ENCODE results near the gene LARP1.
"Not testable (repeated sequence)": the region's sequence is repeated elsewhere in the genome, so short reads cannot be mapped to it uniquely, and the experiment has no call there.

The LARP1 gene

GRCh38 chr5:154755361-154756008, at the start of gene LARP1:
LARP1 (plus strand) TSS chr5:154755377; CDS start chr5:154755758, 381 bp downstream.
- peak; percentile 36 for DNase-seq (ENCODE audit: low spot score)

GRCh38 chr5:154706416-154706815, 48.8 kb upstream of the LARP1 start:
- DNase-seq (ENCODE audit: low spot score) = no peak

DNA sequence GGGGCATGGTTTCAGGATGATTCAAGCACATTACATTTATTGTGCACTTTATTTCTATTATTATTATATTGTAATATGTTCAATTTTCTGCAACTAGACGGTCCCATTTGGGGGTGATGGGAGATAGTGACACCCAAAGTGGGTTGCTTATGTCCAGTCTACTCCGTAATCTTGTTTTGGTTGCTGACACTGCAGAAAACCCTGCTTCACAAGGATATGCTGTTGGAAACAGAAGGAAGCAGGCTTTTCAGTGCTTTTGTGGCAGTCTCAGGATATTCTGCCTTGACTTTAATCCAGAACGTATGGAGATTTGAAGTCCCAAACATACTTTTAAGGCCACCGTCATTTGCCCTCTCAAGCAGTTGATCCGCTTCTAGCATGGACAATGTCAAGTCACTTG, 47.5 kb upstream of the LARP1 start:
- no peak for DNase-seq (ENCODE audit: low spot score)

DNA sequence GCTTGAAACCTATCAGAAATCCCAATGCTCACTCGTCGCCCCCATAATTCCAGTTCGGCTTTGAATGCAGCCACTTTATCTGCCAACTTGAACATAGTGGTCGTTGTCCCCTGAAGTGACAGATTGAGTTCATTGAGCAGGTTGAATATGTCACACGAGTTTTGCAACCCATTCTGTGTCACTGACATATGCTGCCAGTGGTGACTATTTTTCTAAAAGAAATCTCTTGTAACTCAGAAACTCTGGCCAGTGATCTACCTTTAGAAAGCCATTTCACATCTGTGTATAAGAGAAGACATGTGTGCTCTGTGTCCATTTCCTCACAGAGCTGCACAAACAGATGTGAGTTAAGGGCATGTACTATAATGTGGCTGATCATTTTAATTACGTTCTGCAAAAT, 47.0 kb upstream of the LARP1 start:
- DNase-seq (ENCODE audit: low spot score) = no peak

DNA sequence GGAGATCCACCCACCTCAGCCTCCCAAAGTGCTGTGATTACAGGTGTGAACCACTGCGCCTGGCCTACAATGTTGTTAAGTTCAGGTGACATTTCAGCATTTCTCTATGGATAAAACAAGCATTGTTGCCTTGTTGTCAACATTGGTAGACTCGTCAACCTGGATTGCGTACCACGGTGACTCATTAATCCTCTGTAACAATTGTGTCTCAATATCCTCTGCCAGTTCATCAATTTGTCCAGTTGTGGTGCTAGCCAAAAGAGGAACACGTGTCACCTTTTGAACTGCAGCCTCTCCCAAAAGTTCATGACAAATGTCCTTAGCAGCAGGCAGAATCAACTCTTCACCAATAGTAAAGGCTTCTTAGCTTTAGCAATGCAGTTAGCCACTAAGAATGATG, 46.3 kb upstream of the LARP1 start:
- DNase-seq (ENCODE audit: low spot score) = no peak

DNA sequence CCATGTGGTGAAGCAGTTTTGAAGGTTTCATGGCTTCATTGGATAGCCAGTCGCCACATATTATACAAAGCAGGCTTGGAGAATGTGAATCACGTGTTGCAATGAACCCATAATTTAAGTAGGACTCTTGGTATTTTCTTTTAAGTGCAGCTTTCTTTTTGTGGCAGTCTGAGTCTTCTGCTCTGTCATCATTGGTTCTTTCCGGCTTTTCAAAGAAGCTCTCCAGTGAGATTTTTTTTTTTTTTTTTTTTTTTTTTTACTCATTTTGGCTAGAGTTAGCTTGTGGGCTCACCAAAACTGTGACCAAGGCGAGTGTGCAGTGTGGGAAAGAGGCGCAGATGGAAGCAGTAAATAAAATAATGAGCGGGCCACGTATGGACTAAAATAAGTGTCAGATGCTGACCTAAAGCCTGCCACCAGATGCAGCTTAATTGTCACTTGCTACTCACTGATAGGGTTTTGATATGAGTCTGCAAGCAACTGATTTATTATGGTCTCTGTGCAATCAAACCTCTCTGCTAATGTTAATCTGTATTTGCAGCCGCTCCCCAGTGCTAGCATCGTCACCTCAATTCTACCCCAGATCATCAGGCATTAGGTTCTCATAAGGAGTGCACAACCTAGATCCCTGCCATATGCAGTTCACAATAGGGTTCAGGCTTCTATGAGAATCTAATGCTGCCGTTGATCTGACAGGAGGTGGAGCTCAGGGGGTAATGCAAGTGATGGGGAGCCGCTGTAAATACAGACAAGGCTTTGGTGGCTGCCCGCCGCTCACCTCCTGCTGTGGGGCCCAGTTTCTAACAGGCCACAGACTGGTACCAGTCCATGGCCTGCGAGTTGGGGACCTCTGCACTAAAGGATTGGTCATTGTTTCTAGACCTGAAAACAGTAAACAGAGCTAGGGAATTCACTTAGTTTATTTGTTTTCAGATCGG, 45.5 kb upstream of the LARP1 start:
- DNase-seq (ENCODE audit: low spot score) = no peak

DNA sequence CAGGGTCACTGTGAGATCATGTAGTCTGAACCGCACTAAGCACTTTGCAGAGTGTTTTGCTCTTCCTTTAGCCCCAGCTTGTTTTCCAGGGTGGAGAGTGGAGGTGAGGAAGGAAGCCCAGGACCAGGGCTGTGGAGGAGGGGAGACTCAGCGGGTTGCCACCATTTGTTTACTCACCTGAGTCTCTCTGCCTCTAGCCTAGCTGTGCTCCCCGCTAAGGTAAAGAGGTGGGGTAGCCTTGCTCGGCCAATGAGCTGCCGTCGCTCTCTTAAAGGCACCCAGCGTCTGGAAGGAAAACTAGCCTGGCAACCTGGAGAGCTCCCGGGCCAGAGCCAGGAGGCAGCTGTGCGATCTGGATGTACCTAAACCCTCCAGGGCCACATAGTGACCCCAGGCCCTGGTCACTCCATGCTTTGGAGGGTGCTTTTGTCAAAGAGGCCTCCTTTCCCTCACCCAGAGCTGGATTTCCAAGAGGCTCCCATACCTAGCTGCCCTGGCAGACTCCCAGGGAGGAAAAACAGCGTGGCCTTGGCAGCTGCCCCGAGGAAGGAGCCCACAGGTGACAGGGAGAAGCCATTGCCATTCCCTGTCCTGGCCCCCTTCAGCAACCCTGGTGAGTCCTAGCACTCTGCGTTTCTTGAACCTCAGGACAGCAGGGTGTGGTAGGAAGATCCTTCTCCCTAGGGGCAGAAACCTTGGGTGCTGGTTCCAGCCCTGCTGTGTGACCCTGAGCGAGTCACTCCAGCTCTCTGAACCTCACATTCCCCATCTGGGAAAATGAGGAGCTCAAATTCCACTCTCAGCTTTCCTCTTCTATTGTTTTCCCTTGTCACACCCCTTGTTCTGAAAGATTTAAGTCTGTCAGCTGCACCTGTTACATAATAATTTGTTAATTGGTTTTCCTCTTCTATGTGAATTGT, 42.4 kb upstream of the LARP1 start:
- no peak for DNase-seq (ENCODE audit: low spot score)

DNA sequence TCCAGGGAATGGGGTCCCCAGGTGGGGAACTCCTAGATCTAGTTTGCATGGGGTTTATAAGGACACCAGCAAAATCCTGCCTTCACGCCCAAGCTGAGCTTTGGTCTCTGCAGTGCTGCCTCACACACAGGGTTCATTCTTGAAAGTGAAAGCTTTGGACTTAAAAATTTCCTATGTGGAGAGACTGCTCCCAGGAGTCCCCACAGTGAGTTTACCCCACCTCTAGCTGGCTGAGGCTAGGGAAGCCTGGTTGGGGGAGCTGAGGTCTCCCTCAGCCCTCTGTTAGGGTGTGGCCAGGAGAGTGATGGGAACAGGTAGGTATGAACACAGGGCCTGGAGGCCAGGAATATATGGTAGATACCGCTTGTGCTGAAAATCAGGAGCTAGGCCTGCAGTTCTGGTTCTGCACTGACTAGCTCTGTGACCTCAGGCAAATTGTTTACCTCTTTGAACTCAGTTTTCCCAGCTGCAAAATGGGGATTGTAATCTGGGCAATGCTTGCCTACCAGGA, 41.5 kb upstream of the LARP1 start:
- no peak for DNase-seq (ENCODE audit: low spot score)

DNA sequence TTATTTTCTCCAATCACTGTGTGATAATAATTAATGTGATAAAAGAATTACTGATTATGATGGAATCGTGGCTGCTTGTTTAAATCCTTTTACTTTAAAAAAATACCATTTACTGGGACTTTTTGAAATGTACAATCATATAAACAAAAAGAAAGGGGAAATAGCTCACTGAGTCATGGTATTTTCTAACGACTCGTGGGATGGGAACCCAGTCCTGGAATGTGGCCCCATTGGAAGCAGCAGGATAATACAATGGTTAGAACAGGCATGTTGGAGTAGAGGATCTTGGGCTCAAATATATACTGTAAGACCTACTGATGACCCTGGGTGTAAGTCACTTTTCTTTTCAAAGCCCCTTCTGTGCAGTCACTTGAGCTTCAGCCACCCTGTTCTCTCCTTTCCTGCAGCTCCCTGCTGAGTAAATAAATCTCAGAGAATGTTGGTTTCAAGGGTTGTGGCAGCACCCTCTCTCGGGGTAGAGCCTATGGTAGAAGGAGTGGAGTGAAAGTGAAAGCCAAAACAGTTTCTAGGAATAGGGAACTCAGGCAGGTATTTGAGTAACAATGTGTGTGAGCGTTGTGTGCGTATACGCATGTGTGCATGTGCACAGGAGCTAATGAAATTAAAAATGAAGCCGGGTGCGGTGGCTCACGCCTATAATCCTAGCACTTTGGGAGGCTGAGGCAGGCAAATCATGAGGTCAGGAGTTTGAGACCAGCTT, 40.8 kb upstream of the LARP1 start:
- peak; percentile 61 for DNase-seq (ENCODE audit: low spot score)

DNA sequence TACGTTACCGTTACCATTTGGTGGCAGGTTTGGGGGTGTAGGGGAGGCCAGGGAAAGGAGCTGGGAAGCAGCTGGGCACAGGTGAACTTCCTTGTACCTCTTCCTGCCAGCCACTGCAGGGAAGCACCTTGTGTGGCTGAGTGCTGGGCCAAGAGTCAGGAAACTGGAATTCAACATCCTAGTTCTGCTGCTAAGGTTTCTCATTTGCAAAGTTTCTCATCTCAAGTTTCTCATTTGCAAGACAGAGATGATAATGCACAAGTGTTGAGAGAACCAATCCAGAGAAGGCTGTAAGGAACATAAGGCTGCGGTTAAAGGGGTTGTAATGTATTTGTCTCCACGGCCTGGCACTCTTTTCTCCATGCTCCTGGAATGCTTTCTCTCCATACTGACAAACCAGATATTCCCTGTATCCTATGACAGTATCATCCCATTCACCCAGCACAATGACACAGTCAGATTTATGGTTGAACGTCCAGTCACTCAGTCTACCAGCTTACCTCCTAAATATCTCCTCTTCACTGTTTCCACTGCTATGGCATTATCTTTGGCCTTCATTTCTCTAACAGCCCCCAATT, 33.6 kb upstream of the LARP1 start:
- no peak for DNase-seq (ENCODE audit: low spot score)

DNA sequence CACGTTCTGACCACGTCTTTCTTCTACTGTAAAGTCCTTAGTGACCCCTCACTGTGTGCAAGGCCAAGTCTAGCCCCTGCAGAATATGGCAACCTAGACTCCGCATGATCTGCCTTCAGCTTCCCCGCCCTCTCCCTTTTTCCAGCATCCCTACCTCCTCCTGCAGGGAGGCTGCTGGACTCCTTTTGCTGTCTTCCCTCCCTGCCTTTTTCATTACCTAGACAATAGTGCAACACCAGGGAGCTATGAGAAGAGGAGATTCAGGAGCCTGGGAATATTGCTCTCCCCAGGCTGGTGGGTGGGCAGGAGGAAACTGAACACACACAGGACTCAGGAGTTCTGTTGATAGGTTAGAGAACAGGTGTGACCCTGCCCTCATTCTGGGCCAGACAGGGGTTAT, 33.1 kb upstream of the LARP1 start:
- no peak for DNase-seq (ENCODE audit: low spot score)

DNA sequence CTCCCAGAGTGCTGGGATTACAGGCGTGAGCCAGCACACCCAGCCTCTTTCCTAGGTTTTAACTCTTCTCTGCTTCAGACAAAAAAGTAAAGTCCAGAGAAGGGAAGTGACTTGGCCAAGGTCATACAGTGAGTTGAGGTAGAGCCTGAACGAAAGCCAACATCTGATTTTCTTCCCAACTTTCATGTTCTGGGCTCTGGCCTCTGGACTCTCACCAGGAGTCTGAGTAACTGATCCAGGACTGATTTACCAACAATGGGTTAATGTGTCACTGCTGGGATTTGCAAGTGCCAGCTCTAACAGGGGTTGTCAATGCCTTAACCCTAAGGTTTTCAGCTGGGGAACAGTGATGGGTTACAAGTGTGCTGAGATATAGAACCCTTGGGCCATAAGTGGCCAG, 32.2 kb upstream of the LARP1 start:
- DNase-seq (ENCODE audit: low spot score) = no peak

- peak; percentile 37 for DNase-seq (ENCODE audit: low spot score)
Measured at GRCh38 chr5:154723740-154724505, 31.3 kb upstream of the LARP1 start.

- DNase-seq (ENCODE audit: low spot score) = no peak
Measured at GRCh38 chr5:154727361-154727760, 27.8 kb upstream of the LARP1 start.

DNA sequence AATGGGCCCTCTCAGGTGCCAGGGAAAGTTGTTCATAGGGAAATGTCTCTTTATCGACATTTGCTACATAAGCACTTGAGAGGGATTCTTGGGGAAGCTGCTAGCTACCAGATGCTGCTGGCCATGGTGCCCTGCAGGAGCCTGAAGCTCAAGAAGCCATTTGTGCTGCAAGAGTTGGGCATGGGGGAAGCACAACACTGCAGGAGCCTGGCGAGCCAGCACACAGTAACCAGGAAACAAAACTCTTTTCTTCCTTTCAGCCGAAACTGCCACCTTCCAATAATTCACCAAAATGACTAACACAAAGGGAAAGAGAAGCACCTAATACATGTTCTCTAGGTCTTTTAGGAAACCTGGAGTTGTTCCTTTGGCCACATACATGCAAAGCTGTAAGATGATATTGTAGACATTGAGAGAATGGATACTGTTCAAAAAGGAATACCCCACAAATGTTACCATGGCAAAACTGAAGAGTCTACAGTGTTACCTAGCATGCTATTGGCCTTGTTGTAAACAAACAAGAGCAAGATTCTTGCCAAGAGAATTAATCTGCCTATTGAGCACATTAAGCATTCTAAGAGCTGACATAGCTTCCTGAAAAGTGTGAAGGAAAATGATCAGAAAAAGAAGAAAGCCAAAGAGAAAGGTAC, 26.1 kb upstream of the LARP1 start:
- DNase-seq (ENCODE audit: low spot score) = no peak

- no peak for DNase-seq (ENCODE audit: low spot score)
Measured at GRCh38 chr5:154729613-154730012, 25.6 kb upstream of the LARP1 start.

GRCh38 chr5:154730761-154731160, 24.4 kb upstream of the LARP1 start:
- DNase-seq (ENCODE audit: low spot score) = not testable (repeated sequence)

- DNase-seq (ENCODE audit: low spot score) = no peak
Measured at GRCh38 chr5:154732212-154732611, 23.0 kb upstream of the LARP1 start.

DNA sequence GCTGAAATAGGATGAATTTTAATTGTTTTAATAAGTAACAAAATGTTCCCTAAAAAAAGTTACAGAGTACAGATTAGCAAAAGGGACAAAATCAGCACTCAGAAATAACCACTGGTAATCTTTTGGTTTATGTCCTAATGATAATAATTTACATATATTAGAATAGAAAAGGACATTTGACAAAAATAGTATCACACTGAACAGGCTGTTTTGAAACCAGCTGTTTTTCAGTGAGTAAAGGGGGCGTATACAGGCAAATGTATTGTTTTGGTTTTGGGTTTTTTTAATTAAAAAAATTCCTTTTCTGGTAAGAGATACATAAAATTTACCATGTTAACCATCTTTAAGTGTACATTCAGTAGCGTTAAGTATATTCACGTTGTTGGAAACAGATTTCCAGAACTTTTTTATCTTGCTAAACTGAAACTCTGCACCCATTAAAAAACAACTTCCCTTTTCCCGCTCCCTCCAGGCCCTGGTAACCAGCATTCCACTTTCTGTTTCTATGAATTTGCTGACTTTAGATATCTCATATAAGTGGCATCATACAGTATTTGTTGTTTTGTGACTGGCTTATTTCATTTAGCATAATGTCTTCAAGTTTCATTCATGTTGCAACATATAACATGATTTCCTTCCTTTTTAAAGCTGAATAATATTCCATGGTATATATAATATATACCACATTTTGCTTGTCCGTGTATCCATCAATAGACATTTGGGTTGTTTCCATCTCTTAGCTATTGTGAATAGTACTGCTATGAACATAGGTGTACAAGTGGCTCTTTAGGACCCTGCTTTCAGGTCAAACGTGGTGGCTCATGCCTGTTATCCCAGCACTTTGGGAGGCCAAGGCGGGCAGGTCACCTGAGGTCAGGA, 20.6 kb upstream of the LARP1 start:
- no peak for DNase-seq (ENCODE audit: low spot score)

Measured in AG20443 (cell line).